HCEC 1CT (cell line): Measurements from ENCODE around the gene SCYL2.

ENCODE experiments used
- DNase-seq: peaks from one replicate; pipeline ENCODE4 v3.0.0-alpha.2; 2017

Gene SCYL2

GRCh38 chr12:100382338-100382737 lies 115.4 kb downstream of the SCYL2 start:
- DNase-seq = peak; percentile 15

- DNase-seq = no peak
Measured at GRCh38 chr12:100383586-100384558, 116.9 kb downstream of the SCYL2 start.

- no peak for DNase-seq
Measured at GRCh38 chr12:100384559-100384935, 117.6 kb downstream of the SCYL2 start.

- DNase-seq = no peak
Measured at GRCh38 chr12:100388382-100388781, 121.4 kb downstream of the SCYL2 start.
